Measurements from ENCODE around the gene MBD5.

GRCh38 chr2:148013876-148014275 lies 7.0 kb upstream of the MBD5 start:
- TF ChIP-seq CTCF (IDR thresholded peaks at IDR 0.05) (no peak), ZFX (IDR thresholded peaks at IDR 0.05; ENCODE audit: borderline replicate concordance) (no peak)
